Stimulated activated memory B cell treated with anti-CD40 and anti-IgM and Interleukin-4, amounts not matched to agents 10 μg/mL and 1 μg/mL and 100 μg/mL, for 72 hours (primary cell): Measurements from ENCODE around the gene HYDIN.
"Not testable (repeated sequence)": the region's sequence is repeated elsewhere in the genome, so short reads cannot be mapped to it uniquely, and the experiment has no call there.

Experiments
- ATAC-seq: fragments of 150-1000 bp; cut with Tn5 transposase; 2 replicates; pipeline ENCODE4 v1.10.0; 2021
- H3K27ac Mint-ChIP-seq: one replicate; pipeline ENCODE4 v1.8.0; 2022; ENCODE audit warnings: mild to moderate bottlenecking, mixed read lengths
- H3K27me3 Mint-ChIP-seq: one replicate; pipeline ENCODE4 v1.8.0; 2022; ENCODE audit warnings: mixed read lengths
- H3K36me3 Mint-ChIP-seq: one replicate; pipeline ENCODE4 v1.8.0; 2022; ENCODE audit warnings: mixed read lengths
- H3K4me1 Mint-ChIP-seq: one replicate; pipeline ENCODE4 v1.8.0; 2022; ENCODE audit warnings: mixed read lengths
- H3K4me3 Mint-ChIP-seq: one replicate; pipeline ENCODE4 v1.8.0; 2022; ENCODE audit warnings: mild to moderate bottlenecking, moderate library complexity, mixed read lengths
- H3K9me3 Mint-ChIP-seq: one replicate; pipeline ENCODE4 v1.8.0; 2022; ENCODE audit warnings: mixed read lengths

Gene HYDIN

GRCh38 chr16:71080262-71080661, 150.3 kb downstream of the HYDIN start:
- H3K4me3 Mint-ChIP-seq, H3K27me3 Mint-ChIP-seq, H3K4me1 Mint-ChIP-seq, ATAC-seq, H3K27ac Mint-ChIP-seq, H3K9me3 Mint-ChIP-seq, H3K36me3 Mint-ChIP-seq: not testable (repeated sequence)

GRCh38 chr16:71070651-71071050, 159.9 kb downstream of the HYDIN start:
- not testable (repeated sequence) for H3K4me3 Mint-ChIP-seq, H3K9me3 Mint-ChIP-seq, H3K27me3 Mint-ChIP-seq, H3K36me3 Mint-ChIP-seq, H3K27ac Mint-ChIP-seq, ATAC-seq, H3K4me1 Mint-ChIP-seq

- H3K9me3 Mint-ChIP-seq = not testable (repeated sequence)
Observed at GRCh38 chr16:71069842-71070241, 160.7 kb downstream of the HYDIN start.

GRCh38 chr16:71053897-71054609, 176.5 kb downstream of the HYDIN start:
- H3K4me1 Mint-ChIP-seq, H3K27me3 Mint-ChIP-seq, ATAC-seq, H3K36me3 Mint-ChIP-seq, H3K4me3 Mint-ChIP-seq, H3K9me3 Mint-ChIP-seq, H3K27ac Mint-ChIP-seq: not testable (repeated sequence)

More at GRCh38 chr16:71069842-71070241, 160.7 kb downstream of the HYDIN start:
- not testable (repeated sequence) for ATAC-seq, H3K4me3 Mint-ChIP-seq, H3K27ac Mint-ChIP-seq, H3K4me1 Mint-ChIP-seq, H3K27me3 Mint-ChIP-seq, H3K36me3 Mint-ChIP-seq

- not testable (repeated sequence) for H3K36me3 Mint-ChIP-seq, H3K4me1 Mint-ChIP-seq, H3K9me3 Mint-ChIP-seq, H3K4me3 Mint-ChIP-seq, H3K27me3 Mint-ChIP-seq, H3K27ac Mint-ChIP-seq, ATAC-seq
Observed at GRCh38 chr16:71050307-71050706, 180.2 kb downstream of the HYDIN start.

GRCh38 chr16:71039368-71040111, 191.0 kb downstream of the HYDIN start:
- H3K4me1 Mint-ChIP-seq, H3K27me3 Mint-ChIP-seq, H3K4me3 Mint-ChIP-seq, H3K9me3 Mint-ChIP-seq, ATAC-seq, H3K36me3 Mint-ChIP-seq, H3K27ac Mint-ChIP-seq: not testable (repeated sequence)

GRCh38 chr16:71038421-71038820, 192.1 kb downstream of the HYDIN start:
- H3K27ac Mint-ChIP-seq, H3K4me1 Mint-ChIP-seq, H3K36me3 Mint-ChIP-seq, H3K9me3 Mint-ChIP-seq, ATAC-seq, H3K4me3 Mint-ChIP-seq, H3K27me3 Mint-ChIP-seq: not testable (repeated sequence)

- H3K36me3 Mint-ChIP-seq, H3K27ac Mint-ChIP-seq, H3K4me1 Mint-ChIP-seq, H3K9me3 Mint-ChIP-seq, H3K4me3 Mint-ChIP-seq, ATAC-seq, H3K27me3 Mint-ChIP-seq: not testable (repeated sequence)
Observed at GRCh38 chr16:71037987-71038386, 192.5 kb downstream of the HYDIN start.

GRCh38 chr16:71028032-71028727, 202.3 kb downstream of the HYDIN start:
- H3K36me3 Mint-ChIP-seq, H3K4me3 Mint-ChIP-seq, H3K27me3 Mint-ChIP-seq, H3K27ac Mint-ChIP-seq, H3K9me3 Mint-ChIP-seq, H3K4me1 Mint-ChIP-seq, ATAC-seq: not testable (repeated sequence)

GRCh38 chr16:71027511-71027910, 203.0 kb downstream of the HYDIN start:
- not testable (repeated sequence) for H3K4me3 Mint-ChIP-seq, H3K9me3 Mint-ChIP-seq, ATAC-seq, H3K27me3 Mint-ChIP-seq, H3K36me3 Mint-ChIP-seq, H3K4me1 Mint-ChIP-seq, H3K27ac Mint-ChIP-seq

GRCh38 chr16:71023851-71024439, 206.6 kb downstream of the HYDIN start:
- ATAC-seq, H3K4me1 Mint-ChIP-seq, H3K36me3 Mint-ChIP-seq: not testable (repeated sequence)

GRCh38 chr16:71021961-71022537, 208.5 kb downstream of the HYDIN start:
- ATAC-seq, H3K4me3 Mint-ChIP-seq, H3K36me3 Mint-ChIP-seq, H3K4me1 Mint-ChIP-seq, H3K27me3 Mint-ChIP-seq, H3K27ac Mint-ChIP-seq, H3K9me3 Mint-ChIP-seq: not testable (repeated sequence)

More at GRCh38 chr16:71023851-71024439, 206.6 kb downstream of the HYDIN start:
- H3K27me3 Mint-ChIP-seq, H3K4me3 Mint-ChIP-seq, H3K27ac Mint-ChIP-seq, H3K9me3 Mint-ChIP-seq: not testable (repeated sequence)

- H3K9me3 Mint-ChIP-seq, H3K4me3 Mint-ChIP-seq, H3K27me3 Mint-ChIP-seq: not testable (repeated sequence)
Observed at GRCh38 chr16:71019067-71019682, 211.3 kb downstream of the HYDIN start.

GRCh38 chr16:71015419-71015818, 215.1 kb downstream of the HYDIN start:
- H3K27ac Mint-ChIP-seq, H3K36me3 Mint-ChIP-seq, H3K4me1 Mint-ChIP-seq, H3K9me3 Mint-ChIP-seq, H3K27me3 Mint-ChIP-seq, ATAC-seq, H3K4me3 Mint-ChIP-seq: not testable (repeated sequence)

More at GRCh38 chr16:71019067-71019682, 211.3 kb downstream of the HYDIN start:
- ATAC-seq = peak; percentile 40
- H3K36me3 Mint-ChIP-seq, H3K4me1 Mint-ChIP-seq, H3K27ac Mint-ChIP-seq: not testable (repeated sequence)
